Measurements from ENCODE around the gene NR3C2. TPM values are rescaled to one million over a fixed set of nuclear protein-coding genes. Genes with fewer than 3 reads are reported as not detected.

Gene NR3C2
- polyA plus RNA-seq, 1 of the 3 experiments (the other 2 are of a cell fraction) = 0.02 TPM

DNA sequence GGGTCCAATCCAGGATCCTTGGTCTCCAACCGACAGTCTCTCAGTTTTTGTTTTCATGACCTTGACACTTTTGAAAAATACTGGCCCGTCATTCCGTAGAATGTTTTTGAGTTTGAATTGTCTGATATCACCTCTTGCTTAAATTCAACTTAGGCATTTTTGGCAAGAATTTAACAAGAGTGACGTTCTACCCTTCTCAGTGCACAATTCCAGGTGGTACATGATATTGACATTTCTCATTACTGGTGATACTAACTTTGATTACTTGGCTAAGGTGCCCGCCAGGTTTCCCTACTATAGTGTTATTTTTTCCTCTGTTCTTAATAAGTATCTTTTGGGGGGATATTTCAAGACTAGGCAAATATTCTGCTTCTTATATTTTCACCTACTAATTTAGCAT lies 215.1 kb downstream of the NR3C2 start:
- CTCF ChIA-PET = no interaction called here
- Histone ChIP-seq H3K9me3 (no peaks in the 10 kb centered on the region), H3F3A (replicated peaks; ENCODE audit: insufficient read depth) (no peaks in the 10 kb centered on the region), H2AFZ (ENCODE audit: low read depth) (no peak overlapping the region), H3K4me2 (no peak overlapping the region), H3K36me3 (replicated peaks in 1 of 2; ENCODE audit: control insufficient read depth in 1 of 2, insufficient read depth in 2 of 2, low read length in 1 of 2) (no peaks in the 10 kb centered on the region), H3K4me1 (ENCODE audit: control insufficient read depth in 1 of 2, insufficient read depth in 2 of 2, low read depth in 1 of 2, low read length in 1 of 2) (no peaks in the 10 kb centered on the region; a peak in 1 of 4 replicates), H3K9me2 (no peaks in the 10 kb centered on the region), H4K20me1 (ENCODE audit: insufficient read depth) (no peaks in the 10 kb centered on the region), H3K79me2 (ENCODE audit: insufficient read depth) (no peaks in the 10 kb centered on the region), H3K27me3 (ENCODE audit: insufficient read depth) (no peaks in the 10 kb centered on the region; the same call in 1 of the 2 replicates), H3K27ac (ENCODE audit: low read depth in 2 of 2, low read length in 1 of 2) (no peak overlapping the region), H3K9ac (no peak overlapping the region), H3K4me3 (ENCODE audit: low read depth in 2 of 2, low read length in 1 of 2) (no peak overlapping the region)
- 59% methylated on average over 5 of the region's 5 CpGs for WGBS (ENCODE audit: low lambda C conversion rate)
- POLR2A ChIA-PET = no interaction called here
- no peak for DNase-seq
- TF ChIP-seq JUND (IDR thresholded peaks at IDR 0.05) (no peak), RFX5 (IDR thresholded peaks at IDR 0.05; ENCODE audit: low read length) (no peak), IRF3 (IDR thresholded peaks at IDR 0.05; ENCODE audit: low read depth, low read length) (no peak), NFIC (IDR thresholded peaks at IDR 0.05; ENCODE audit: borderline replicate concordance) (no peak), CTCF (IDR thresholded peaks at IDR 0.05) (no peak), RXRA (IDR thresholded peaks at IDR 0.05; ENCODE audit: borderline replicate concordance, low read depth) (no peak)

DNA sequence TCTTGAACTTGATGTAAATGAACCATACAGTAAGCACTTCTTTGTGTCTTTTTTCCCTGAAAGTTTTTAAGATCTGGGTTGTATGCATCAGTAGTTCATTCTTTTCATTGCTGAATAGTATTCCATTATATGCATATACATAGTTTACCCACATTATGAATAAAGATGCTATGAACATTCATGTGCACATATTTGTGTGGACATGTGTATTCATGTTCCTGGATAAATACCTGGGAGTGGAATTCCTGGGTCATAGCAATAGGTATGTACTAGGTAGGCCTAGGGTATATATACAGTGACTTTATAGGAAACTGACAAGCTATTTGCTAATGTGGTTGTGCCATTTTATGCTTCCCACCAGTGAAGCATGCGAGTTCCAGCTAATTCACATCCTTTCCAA lies 215.9 kb downstream of the NR3C2 start:
- Histone ChIP-seq H3K9me2 (no peaks in the 10 kb centered on the region), H3K4me1 (ENCODE audit: control insufficient read depth in 1 of 2, insufficient read depth in 2 of 2, low read depth in 1 of 2, low read length in 1 of 2) (no peaks in the 10 kb centered on the region; a peak in 1 of 4 replicates), H3K9ac (no peak overlapping the region), H3K4me3 (ENCODE audit: low read depth in 2 of 2, low read length in 1 of 2) (no peak overlapping the region), H3K27me3 (ENCODE audit: insufficient read depth) (no peaks in the 10 kb centered on the region; the same call in 1 of the 2 replicates), H3K9me3 (no peaks in the 10 kb centered on the region), H4K20me1 (ENCODE audit: insufficient read depth) (no peaks in the 10 kb centered on the region), H3K4me2 (no peak overlapping the region), H3K27ac (ENCODE audit: low read depth in 2 of 2, low read length in 1 of 2) (no peak overlapping the region), H3K36me3 (replicated peaks in 1 of 2; ENCODE audit: control insufficient read depth in 1 of 2, insufficient read depth in 2 of 2, low read length in 1 of 2) (no peaks in the 10 kb centered on the region), H3F3A (replicated peaks; ENCODE audit: insufficient read depth) (no peaks in the 10 kb centered on the region), H2AFZ (ENCODE audit: low read depth) (no peak overlapping the region), H3K79me2 (ENCODE audit: insufficient read depth) (no peaks in the 10 kb centered on the region)
- TF ChIP-seq RFX5 (IDR thresholded peaks at IDR 0.05; ENCODE audit: low read length) (no peak), CHD2 (IDR thresholded peaks at IDR 0.05; ENCODE audit: low read length, partially characterized antibody) (no peak), RXRA (IDR thresholded peaks at IDR 0.05; ENCODE audit: borderline replicate concordance, low read depth) (no peak), SMC3 (IDR thresholded peaks at IDR 0.05; ENCODE audit: low read depth, low read length) (no peak), NFIC (IDR thresholded peaks at IDR 0.05; ENCODE audit: borderline replicate concordance) (no peak), TAF1 (IDR thresholded peaks at IDR 0.05; ENCODE audit: borderline replicate concordance, low read depth, low read length) (no peak), FOXJ3 (CRISPR knock-in tag; IDR thresholded peaks at IDR 0.05) (no peak), POLR2AphosphoS5 (IDR thresholded peaks at IDR 0.05; ENCODE audit: low read depth, low read length) (no peak), CTCF (IDR thresholded peaks at IDR 0.05) (no peak), FOXM1 (IDR thresholded peaks at IDR 0.05; ENCODE audit: low read depth) (no peak), MXI1 (IDR thresholded peaks at IDR 0.05; ENCODE audit: low read depth, low read length) (no peak), GABPA (IDR thresholded peaks at IDR 0.05; ENCODE audit: low read depth) (no peak), NRF1 (IDR thresholded peaks at IDR 0.05; ENCODE audit: low read depth, low read length) (no peak), TEAD4 (IDR thresholded peaks at IDR 0.05; ENCODE audit: borderline replicate concordance, insufficient read depth) (no peak)
- TF ChIP-seq, protein P1, sequence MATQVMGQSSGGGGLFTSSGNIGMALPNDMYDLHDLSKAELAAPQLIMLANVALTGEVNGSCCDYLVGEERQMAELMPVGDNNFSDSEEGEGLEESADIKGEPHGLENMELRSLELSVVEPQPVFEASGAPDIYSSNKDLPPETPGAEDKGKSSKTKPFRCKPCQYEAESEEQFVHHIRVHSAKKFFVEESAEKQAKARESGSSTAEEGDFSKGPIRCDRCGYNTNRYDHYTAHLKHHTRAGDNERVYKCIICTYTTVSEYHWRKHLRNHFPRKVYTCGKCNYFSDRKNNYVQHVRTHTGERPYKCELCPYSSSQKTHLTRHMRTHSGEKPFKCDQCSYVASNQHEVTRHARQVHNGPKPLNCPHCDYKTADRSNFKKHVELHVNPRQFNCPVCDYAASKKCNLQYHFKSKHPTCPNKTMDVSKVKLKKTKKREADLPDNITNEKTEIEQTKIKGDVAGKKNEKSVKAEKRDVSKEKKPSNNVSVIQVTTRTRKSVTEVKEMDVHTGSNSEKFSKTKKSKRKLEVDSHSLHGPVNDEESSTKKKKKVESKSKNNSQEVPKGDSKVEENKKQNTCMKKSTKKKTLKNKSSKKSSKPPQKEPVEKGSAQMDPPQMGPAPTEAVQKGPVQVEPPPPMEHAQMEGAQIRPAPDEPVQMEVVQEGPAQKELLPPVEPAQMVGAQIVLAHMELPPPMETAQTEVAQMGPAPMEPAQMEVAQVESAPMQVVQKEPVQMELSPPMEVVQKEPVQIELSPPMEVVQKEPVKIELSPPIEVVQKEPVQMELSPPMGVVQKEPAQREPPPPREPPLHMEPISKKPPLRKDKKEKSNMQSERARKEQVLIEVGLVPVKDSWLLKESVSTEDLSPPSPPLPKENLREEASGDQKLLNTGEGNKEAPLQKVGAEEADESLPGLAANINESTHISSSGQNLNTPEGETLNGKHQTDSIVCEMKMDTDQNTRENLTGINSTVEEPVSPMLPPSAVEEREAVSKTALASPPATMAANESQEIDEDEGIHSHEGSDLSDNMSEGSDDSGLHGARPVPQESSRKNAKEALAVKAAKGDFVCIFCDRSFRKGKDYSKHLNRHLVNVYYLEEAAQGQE (IDR thresholded peaks at IDR 0.05; ENCODE audit: low read depth, low read length) = no peak
- TF ChIP-seq, protein P2, sequence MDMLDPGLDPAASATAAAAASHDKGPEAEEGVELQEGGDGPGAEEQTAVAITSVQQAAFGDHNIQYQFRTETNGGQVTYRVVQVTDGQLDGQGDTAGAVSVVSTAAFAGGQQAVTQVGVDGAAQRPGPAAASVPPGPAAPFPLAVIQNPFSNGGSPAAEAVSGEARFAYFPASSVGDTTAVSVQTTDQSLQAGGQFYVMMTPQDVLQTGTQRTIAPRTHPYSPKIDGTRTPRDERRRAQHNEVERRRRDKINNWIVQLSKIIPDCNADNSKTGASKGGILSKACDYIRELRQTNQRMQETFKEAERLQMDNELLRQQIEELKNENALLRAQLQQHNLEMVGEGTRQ (IDR thresholded peaks at IDR 0.05; ENCODE audit: borderline replicate concordance, low read depth, low read length) = no peak
- DNase-seq = no peak
- WGBS (ENCODE audit: low lambda C conversion rate) = 32% methylated on average over 1 of the region's 1 CpG
- CTCF ChIA-PET = no interaction called here
- POLR2A ChIA-PET = no interaction called here

Measured in SK-N-SH (cell line).